HG03060 (cell line): Measurements from ENCODE around the gene ZNF385C.
"Not testable (repeated sequence)": the region's sequence is repeated elsewhere in the genome, so short reads cannot be mapped to it uniquely, and the experiment has no call there.

Experiments
- ATAC-seq: cut with Tn5 transposase; IDR thresholded peaks from one replicate; pipeline ENCODE4 v1.9.1; 2021; ENCODE audit warnings: low read depth, moderate number of reproducible peaks; ENCODE audit not compliant: unreplicated experiment

ZNF385C gene

GRCh38 chr17:42097691-42098631 lies at the start of gene ZNF385C:
ZNF385C (minus strand) TSS chr17:42098473; CDS start chr17:42063056, 35,417 bp downstream.
- no peak for ATAC-seq

- no peak for ATAC-seq
These were observed 48.8 kb upstream of the ZNF385C start for GRCh38 chr17:42146911-42147607.

- not testable (repeated sequence) for ATAC-seq
These were observed 44.9 kb upstream of the ZNF385C start for GRCh38 chr17:42143138-42143537.

GRCh38 chr17:42142371-42142896 lies 44.2 kb upstream of the ZNF385C start:
- no peak for ATAC-seq

- ATAC-seq, result no peak
These were observed 43.1 kb upstream of the ZNF385C start for GRCh38 chr17:42141382-42141781.

GRCh38 chr17:42140690-42141089 lies 42.4 kb upstream of the ZNF385C start:
- not testable (repeated sequence) for ATAC-seq

GRCh38 chr17:42138749-42139492 lies 40.6 kb upstream of the ZNF385C start:
- ATAC-seq, result no peak

- ATAC-seq, result no peak
These were observed 38.4 kb upstream of the ZNF385C start for GRCh38 chr17:42136654-42137051.

- no peak for ATAC-seq
These were observed 37.7 kb upstream of the ZNF385C start for GRCh38 chr17:42135664-42136653.

- no peak for ATAC-seq
These were observed 36.9 kb upstream of the ZNF385C start for GRCh38 chr17:42135151-42135550.

- no peak for ATAC-seq
These were observed 35.3 kb upstream of the ZNF385C start for GRCh38 chr17:42133461-42134041.

GRCh38 chr17:42132941-42133340 lies 34.7 kb upstream of the ZNF385C start:
- no peak for ATAC-seq

GRCh38 chr17:42131981-42132432 lies 33.7 kb upstream of the ZNF385C start:
- no peak for ATAC-seq

GRCh38 chr17:42131232-42131631 lies 33.0 kb upstream of the ZNF385C start:
- ATAC-seq, result no peak

GRCh38 chr17:42130310-42130936 lies 32.1 kb upstream of the ZNF385C start:
- ATAC-seq, result no peak

GRCh38 chr17:42129109-42129837 lies 31.0 kb upstream of the ZNF385C start:
- no peak for ATAC-seq

GRCh38 chr17:42127414-42127813 lies 29.1 kb upstream of the ZNF385C start:
- no peak for ATAC-seq

- no peak for ATAC-seq
These were observed 28.6 kb upstream of the ZNF385C start for GRCh38 chr17:42126836-42127235.
